ENCODE results near the gene STYXL1.

STYXL1 gene

GRCh38 chr7:75968012-75968411, 79.8 kb downstream of the STYXL1 start:
- CTCF ChIA-PET = interaction anchor here (1.0 kb wide), 1 partner anchor 102 kb away, joined by 3 read pairs; no protein-coding TSS in a partner anchor
- POLR2A ChIA-PET = no interaction called here

DNA sequence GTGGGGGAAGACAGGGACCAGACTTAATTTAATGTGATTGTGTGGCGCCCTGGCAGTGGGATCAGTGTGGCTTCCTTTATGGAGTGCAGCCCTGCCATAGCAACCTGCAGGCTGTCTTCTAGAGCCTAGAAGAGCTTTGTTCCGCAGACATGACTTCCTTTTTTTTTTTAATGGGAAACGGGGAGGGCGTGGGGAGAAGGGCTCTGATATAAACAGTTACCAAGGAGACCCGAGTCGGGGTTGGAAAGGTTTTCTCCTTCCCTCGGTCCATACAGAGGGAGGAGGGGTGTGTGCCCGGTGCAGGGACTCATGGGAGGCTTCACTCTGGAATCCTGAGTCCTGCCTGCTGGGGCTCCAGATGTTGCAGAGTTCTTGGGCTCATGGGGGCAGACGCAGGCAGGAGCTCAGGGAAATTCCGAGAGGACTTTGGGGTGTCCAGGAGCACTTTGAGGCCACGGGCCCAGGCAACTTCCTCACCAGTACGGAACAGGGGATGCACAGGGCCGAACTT, 80.3 kb downstream of the STYXL1 start:
- H3K4me3 ChIP-seq (ENCODE audit: low read depth, low read length) = no peak overlapping the region
- no peak for DNase-seq (ENCODE audit: low read depth, low spot score)
- POLR2A ChIA-PET = no interaction called here
- TF ChIP-seq, protein P1, sequence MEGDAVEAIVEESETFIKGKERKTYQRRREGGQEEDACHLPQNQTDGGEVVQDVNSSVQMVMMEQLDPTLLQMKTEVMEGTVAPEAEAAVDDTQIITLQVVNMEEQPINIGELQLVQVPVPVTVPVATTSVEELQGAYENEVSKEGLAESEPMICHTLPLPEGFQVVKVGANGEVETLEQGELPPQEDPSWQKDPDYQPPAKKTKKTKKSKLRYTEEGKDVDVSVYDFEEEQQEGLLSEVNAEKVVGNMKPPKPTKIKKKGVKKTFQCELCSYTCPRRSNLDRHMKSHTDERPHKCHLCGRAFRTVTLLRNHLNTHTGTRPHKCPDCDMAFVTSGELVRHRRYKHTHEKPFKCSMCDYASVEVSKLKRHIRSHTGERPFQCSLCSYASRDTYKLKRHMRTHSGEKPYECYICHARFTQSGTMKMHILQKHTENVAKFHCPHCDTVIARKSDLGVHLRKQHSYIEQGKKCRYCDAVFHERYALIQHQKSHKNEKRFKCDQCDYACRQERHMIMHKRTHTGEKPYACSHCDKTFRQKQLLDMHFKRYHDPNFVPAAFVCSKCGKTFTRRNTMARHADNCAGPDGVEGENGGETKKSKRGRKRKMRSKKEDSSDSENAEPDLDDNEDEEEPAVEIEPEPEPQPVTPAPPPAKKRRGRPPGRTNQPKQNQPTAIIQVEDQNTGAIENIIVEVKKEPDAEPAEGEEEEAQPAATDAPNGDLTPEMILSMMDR (IDR thresholded peaks at IDR 0.05; ENCODE audit: insufficient read depth, low read length, missing control alignments) = no peak
- CTCF ChIA-PET = interaction anchor here (1.0 kb wide), 1 partner anchor 101 kb away, joined by 3 read pairs; no protein-coding TSS in a partner anchor

More at GRCh38 chr7:75968012-75968411, 79.8 kb downstream of the STYXL1 start:
- H3K4me3 ChIP-seq (ENCODE audit: low read depth, low read length) = no peak overlapping the region
- no peak for DNase-seq (ENCODE audit: low read depth, low spot score)
- TF ChIP-seq, protein P1 (IDR thresholded peaks at IDR 0.05; ENCODE audit: insufficient read depth, low read length, missing control alignments) = no peak

DNA sequence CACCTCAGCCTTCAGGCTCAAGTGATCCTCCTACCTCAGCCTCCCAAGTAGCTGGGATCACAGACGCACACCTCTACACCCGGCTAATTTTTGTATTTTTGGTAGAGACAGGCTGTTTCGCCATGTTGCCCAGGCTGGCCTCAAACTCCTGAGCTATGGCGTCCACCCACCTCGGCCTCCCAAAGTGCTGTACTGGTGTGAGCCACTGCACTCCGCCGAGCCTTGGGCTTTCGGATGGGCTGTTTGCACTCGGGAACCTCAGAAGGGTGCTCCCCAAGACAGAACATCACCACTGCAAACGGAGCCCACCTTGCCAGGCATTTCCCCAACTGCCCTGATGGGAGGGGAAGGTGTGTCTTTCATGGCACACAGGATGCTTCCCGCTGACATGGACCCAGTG, 80.7 kb downstream of the STYXL1 start:
- TF ChIP-seq, protein P1 (IDR thresholded peaks at IDR 0.05; ENCODE audit: insufficient read depth, low read length, missing control alignments) = no peak
- CTCF ChIA-PET = interaction anchor here (1.0 to 1.1 kb wide), 2 partner anchors 10 to 101 kb away, joined by 3 to 5 read pairs; no protein-coding TSS in a partner anchor
- DNase-seq (ENCODE audit: low read depth, low spot score) = no peak
- no peak overlapping the region for H3K4me3 ChIP-seq (ENCODE audit: low read depth, low read length)
- POLR2A ChIA-PET = no interaction called here

GRCh38 chr7:75966190-75966961, 81.4 kb downstream of the STYXL1 start:
- CTCF ChIA-PET = interaction anchor here (1.1 to 1.5 kb wide), 2 partner anchors 9 to 54 kb away, joined by 5 read pairs; no protein-coding TSS in a partner anchor

DNA sequence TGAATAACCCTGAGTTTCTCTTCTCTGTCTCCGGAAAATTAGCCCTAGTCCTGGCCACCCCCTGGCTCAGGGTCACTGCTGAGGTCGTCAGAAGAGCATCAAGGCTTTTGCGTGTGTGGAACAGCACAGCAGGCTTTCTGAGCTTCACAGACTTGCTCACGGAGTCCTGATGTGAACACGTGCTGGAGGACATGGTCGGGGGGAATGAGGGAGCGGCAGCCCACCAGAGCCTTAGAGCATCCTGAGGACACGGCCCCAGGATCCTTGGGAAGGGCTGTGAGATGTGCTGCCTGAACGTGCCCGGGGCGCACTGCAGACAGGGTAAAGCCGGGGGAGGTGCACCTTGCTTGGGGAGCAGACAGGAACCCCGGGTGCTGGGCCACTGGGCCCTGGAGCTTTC, 82.2 kb downstream of the STYXL1 start:
- no peak overlapping the region for H3K4me3 ChIP-seq (ENCODE audit: low read depth, low read length)
- DNase-seq (ENCODE audit: low read depth, low spot score) = no peak
- TF ChIP-seq, protein P1 (IDR thresholded peaks at IDR 0.05; ENCODE audit: insufficient read depth, low read length, missing control alignments) = no peak
- POLR2A ChIA-PET = no interaction called here
- CTCF ChIA-PET = interaction anchor here (1.1 to 1.5 kb wide), 2 partner anchors 8 to 55 kb away, joined by 5 read pairs; no protein-coding TSS in a partner anchor

More at GRCh38 chr7:75966190-75966961, 81.4 kb downstream of the STYXL1 start:
- POLR2A ChIA-PET = no interaction called here
- TF ChIP-seq, protein P1 (IDR thresholded peaks at IDR 0.05; ENCODE audit: insufficient read depth, low read length, missing control alignments) = no peak
- DNase-seq (ENCODE audit: low read depth, low spot score) = no peak
- no peak overlapping the region for H3K4me3 ChIP-seq (ENCODE audit: low read depth, low read length)

- TF ChIP-seq, protein P1 (IDR thresholded peaks at IDR 0.05; ENCODE audit: insufficient read depth, low read length, missing control alignments) = no peak
- no peak for DNase-seq (ENCODE audit: low read depth, low spot score)
- ChIA-PET POLR2A (no interaction called here), CTCF (interaction anchor here (1.5 kb wide), 1 partner anchor 13 kb away, joined by 4 read pairs; no protein-coding TSS in a partner anchor)
- H3K4me3 ChIP-seq (ENCODE audit: low read depth, low read length) = no peak overlapping the region
Measured at GRCh38 chr7:75963381-75963995, 84.3 kb downstream of the STYXL1 start.
